Keratinocyte (primary cell): ENCODE measurements around the gene WT1.

Experiments used
- EZH2 ChIP-seq: IDR thresholded peaks from one replicate; pipeline ENCODE4 v1.6.1; 2012; ENCODE audit warnings: inconsistent platforms, mild to moderate bottlenecking, low read length, moderate library complexity
- TF ChIP-seq, protein P1 (sequence below), 3 experiments: IDR thresholded peaks in 1 of 3; conservative IDR thresholded peaks in 1 of 3; optimal IDR thresholded peaks in 1 of 3; 2 replicates in 2 of 3; 3 replicates in 1 of 3; pipeline versions ENCODE3 to v1.5.1; 2011; ENCODE audit warnings: low read length in 3 of 3, mild to moderate bottlenecking in 3 of 3, moderate library complexity in 2 of 3, control low read depth in 1 of 3, inconsistent platforms in 1 of 3; ENCODE audit not compliant: insufficient read depth in 2 of 3; ENCODE audit errors: extremely low read depth in 1 of 3

DNA sequence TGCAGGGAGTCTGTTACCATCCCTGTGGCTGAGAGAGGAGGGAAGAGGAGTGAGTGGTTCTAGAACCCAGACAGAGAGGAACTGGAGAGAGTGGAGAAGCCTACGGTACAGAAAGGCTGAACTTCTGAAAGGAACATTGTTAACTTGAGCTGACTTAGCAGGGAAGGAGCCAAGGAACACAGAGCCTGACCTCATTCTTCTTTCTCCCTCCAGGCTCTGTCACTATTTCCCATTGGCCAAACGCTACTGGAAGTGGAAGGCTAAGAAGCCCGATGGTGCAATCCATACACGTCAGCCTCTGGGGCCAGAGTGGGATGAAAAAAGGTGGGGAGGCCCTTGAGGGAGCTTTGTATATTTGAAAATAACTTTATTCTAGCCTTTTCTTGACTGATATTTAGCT, 16.5 kb upstream of the WT1 start:
- TF ChIP-seq, protein P1, sequence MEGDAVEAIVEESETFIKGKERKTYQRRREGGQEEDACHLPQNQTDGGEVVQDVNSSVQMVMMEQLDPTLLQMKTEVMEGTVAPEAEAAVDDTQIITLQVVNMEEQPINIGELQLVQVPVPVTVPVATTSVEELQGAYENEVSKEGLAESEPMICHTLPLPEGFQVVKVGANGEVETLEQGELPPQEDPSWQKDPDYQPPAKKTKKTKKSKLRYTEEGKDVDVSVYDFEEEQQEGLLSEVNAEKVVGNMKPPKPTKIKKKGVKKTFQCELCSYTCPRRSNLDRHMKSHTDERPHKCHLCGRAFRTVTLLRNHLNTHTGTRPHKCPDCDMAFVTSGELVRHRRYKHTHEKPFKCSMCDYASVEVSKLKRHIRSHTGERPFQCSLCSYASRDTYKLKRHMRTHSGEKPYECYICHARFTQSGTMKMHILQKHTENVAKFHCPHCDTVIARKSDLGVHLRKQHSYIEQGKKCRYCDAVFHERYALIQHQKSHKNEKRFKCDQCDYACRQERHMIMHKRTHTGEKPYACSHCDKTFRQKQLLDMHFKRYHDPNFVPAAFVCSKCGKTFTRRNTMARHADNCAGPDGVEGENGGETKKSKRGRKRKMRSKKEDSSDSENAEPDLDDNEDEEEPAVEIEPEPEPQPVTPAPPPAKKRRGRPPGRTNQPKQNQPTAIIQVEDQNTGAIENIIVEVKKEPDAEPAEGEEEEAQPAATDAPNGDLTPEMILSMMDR (optimal IDR thresholded peaks at IDR 0.05 in 1 of 3, IDR thresholded peaks at IDR 0.05 in 1 of 3, conservative IDR thresholded peaks at IDR 0.05 in 1 of 3; ENCODE audit: extremely low read depth in 1 of 3, insufficient read depth in 2 of 3, low read length in 3 of 3) = no peak
- TF ChIP-seq EZH2 = no peak
